HepG2 (cell line): ENCODE data around the gene FXYD1. TPM values are rescaled to one million over a fixed set of nuclear protein-coding genes. Genes with fewer than 3 reads are reported as not detected.

Experiments used
- ATAC-seq: fragments of 200-7000 bp; cut with Tn5 transposase; 3 replicates; pipeline ENCODE4 v1.9.1; 2020; ENCODE audit warnings: mild to moderate bottlenecking, moderate library complexity
- BruUV-seq: library from RNA; stranded (reverse); fragments of 400-500 nt; replicated peaks from 2 replicates; lab custom pipeline; 2021; lab: Mats Ljungman, UMichigan
- CTCF ChIA-PET: fragments of 300-600 bp; formaldehyde crosslinking; extraction: SDS; loops from one replicate; lab custom pipeline; 2021; ENCODE audit warnings: low total read pairs, inconsistent platforms, low intra/inter-chr PET ratio; lab: Yijun Ruan, JAX
- POLR2A ChIA-PET: fragments of 350-600 bp; sonication (Branson Sonifier 250); formaldehyde crosslinking; loops from one replicate; lab custom pipeline; 2020; ENCODE audit warnings: antibody characterized with exemption, inconsistent platforms; lab: Yijun Ruan, JAX
- DNase-seq: peaks from one replicate; pipeline ENCODE4 v3.0.0-alpha.2; 2015; ENCODE audit warnings: low spot score
- FAIRE-seq: peaks from 3 replicates; lab custom pipeline; 2011; peaks lifted over from hg19 to GRCh38; lab: Jason Lieb, UNC
- H2AFZ ChIP-seq: one replicate; pipeline ENCODE4 v1.6.1; 2011; ENCODE audit warnings: low read length, inconsistent platforms
- H3K27ac ChIP-seq: fragments of 300-600 bp; 3 replicates; pipeline ENCODE4 v1.8.0; 2011; ENCODE audit warnings: mixed run types, mild to moderate bottlenecking, mixed read lengths, low read length, inconsistent platforms; ENCODE audit not compliant: insufficient read depth; ENCODE audit errors: extremely low read length
- H3K27me3 ChIP-seq, 2 experiments: fragments of 200-600 bp in 1 of 2; 2 replicates in 1 of 2; 3 replicates in 1 of 2; pipeline versions ENCODE4 v1.6.0 to v1.8.0; 2011; ENCODE audit warnings: low read length in 2 of 2, mild to moderate bottlenecking in 2 of 2, moderate library complexity in 2 of 2, inconsistent platforms in 1 of 2; ENCODE audit not compliant: insufficient read depth in 2 of 2, control insufficient read depth in 1 of 2
- H3K36me3 ChIP-seq, 2 experiments: fragments of 200-600 bp in 1 of 2; replicated peaks in 1 of 2; 2 replicates in 1 of 2; 3 replicates in 1 of 2; pipeline versions ENCODE4 v1.5.1 to v1.8.0; 2011; ENCODE audit warnings: low read length in 2 of 2, inconsistent platforms in 1 of 2; ENCODE audit not compliant: insufficient read depth in 2 of 2, control insufficient read depth in 1 of 2
- H3K4me1 ChIP-seq: 2 replicates; pipeline ENCODE4 v1.5.1; 2012; ENCODE audit warnings: low read length, inconsistent platforms; ENCODE audit not compliant: insufficient read depth
- H3K4me2 ChIP-seq: 2 replicates; pipeline ENCODE4 v1.6.0; 2011; ENCODE audit warnings: low read depth, low read length, inconsistent platforms
- H3K4me3 ChIP-seq, 3 experiments: fragments of 200-600 bp in 1 of 3; sonication (generic), shearing (Covaris generic) in 1 of 3; replicated peaks in 1 of 3; 2 replicates each; pipeline ENCODE4 v1.5.1; 2011 to 2016; ENCODE audit warnings: low read length in 3 of 3, inconsistent platforms in 2 of 3, low read depth in 2 of 3, mild to moderate bottlenecking in 2 of 3, control low read depth in 1 of 3, mixed read lengths in 1 of 3; ENCODE audit not compliant: insufficient read depth in 1 of 3
- H3K79me2 ChIP-seq: one replicate; pipeline ENCODE4 v1.6.1; 2011; ENCODE audit warnings: low read length, inconsistent platforms; ENCODE audit not compliant: insufficient read depth
- H3K9ac ChIP-seq: 2 replicates; pipeline ENCODE4 v1.6.0; 2011; ENCODE audit warnings: mild to moderate bottlenecking, low read depth, low read length, inconsistent platforms; ENCODE audit not compliant: insufficient read depth
- H3K9me3 ChIP-seq: 2 replicates; pipeline ENCODE4 v1.5.1; 2012; ENCODE audit warnings: mild to moderate bottlenecking, low read length
- H4K20me1 ChIP-seq: 2 replicates; pipeline ENCODE4 v1.6.0; 2011; ENCODE audit warnings: inconsistent platforms, mild to moderate bottlenecking, low read length, moderate library complexity; ENCODE audit not compliant: insufficient read depth
- ASH2L ChIP-seq: fragments of 300-600, 200-600 bp; sonication (generic); IDR thresholded peaks from 2 replicates; pipeline ENCODE4 v1.7.0; 2017; ENCODE audit warnings: low read depth, mild to moderate bottlenecking, moderate library complexity, mixed read lengths, low read length; ENCODE audit not compliant: insufficient read length
- HNF1A ChIP-seq, 2 experiments: sonication (generic) in 1 of 2; formaldehyde crosslinking in 1 of 2; IDR thresholded peaks; 2 replicates each; pipeline versions ENCODE4 v1.4.0 to v1.6.1; 2016 to 2020; ENCODE audit warnings: borderline replicate concordance in 1 of 2, low read depth in 1 of 2, mild to moderate bottlenecking in 1 of 2, missing genetic modification reagents in 1 of 2
- JUND ChIP-seq: sonication (generic); formaldehyde crosslinking; IDR thresholded peaks from 2 replicates; pipeline ENCODE4 v1.8.0; 2022; ENCODE audit warnings: mild to moderate bottlenecking, missing genetic modification reagents
- NR3C1 ChIP-seq: sonication (generic); formaldehyde crosslinking; IDR thresholded peaks from 2 replicates; pipeline ENCODE4 v1.4.0; 2020; ENCODE audit warnings: missing genetic modification reagents
- RELA ChIP-seq: sonication (generic); formaldehyde crosslinking; IDR thresholded peaks from 2 replicates; pipeline ENCODE4 v1.4.0; 2020; ENCODE audit warnings: missing genetic modification reagents
- TSC22D2 ChIP-seq: sonication (generic); formaldehyde crosslinking; IDR thresholded peaks from 2 replicates; pipeline ENCODE4 v1.5.1; 2020; ENCODE audit warnings: missing genetic modification reagents, mild to moderate bottlenecking, borderline replicate concordance
- ZBTB38 ChIP-seq: sonication (generic); formaldehyde crosslinking; IDR thresholded peaks from 2 replicates; pipeline ENCODE4 v1.5.1; 2020; ENCODE audit warnings: mild to moderate bottlenecking, missing genetic modification reagents
- ZNF512 ChIP-seq: sonication (generic); formaldehyde crosslinking; IDR thresholded peaks from 2 replicates; pipeline ENCODE4 v1.4.0; 2020; ENCODE audit warnings: mild to moderate bottlenecking, missing genetic modification reagents
- ZNF660 ChIP-seq: sonication (generic); formaldehyde crosslinking; IDR thresholded peaks from 2 replicates; pipeline ENCODE4 v1.5.1; 2020; ENCODE audit warnings: mild to moderate bottlenecking, low read depth, missing genetic modification reagents, borderline replicate concordance
- WGBS: methylation state at CpG from one replicate; pipeline ENCODE4 v1.1.6; 2017; ENCODE audit warnings: low lambda C conversion rate; 5-methylcytosine and 5-hydroxymethylcytosine counted together
- in situ Hi-C: cut with HindIII; loops from 2 replicates; pipeline ENCODE4 v1.10.0; 2017; ENCODE audit warnings: low pct_unique_long_range_greater_than_20kb; ENCODE audit not compliant: extremely low pct_ligation_motif_present
- intact Hi-C: fragments of 100-400 bp; cut with micrococcal nuclease; formaldehyde crosslinking; loops from one replicate; pipeline ENCODE4 v1.10.0; 2022; ENCODE audit not compliant: unreplicated experiment
- polyA plus RNA-seq, 8 experiments: library from polyadenylated mRNA; depleted of rRNA in 3 of 8; stranded (reverse) in 7 of 8; unstranded in 1 of 8; fragments of >200 nt; fragmentation: Illumina TruSeq in 4 of 8; extraction: Trizol in 4 of 8; gene quantifications; 2 replicates each; pipeline versions ENCODE4 v1.2.1 to v1.2.3, GENCODE V29; 2011 to 2016; ENCODE audit warnings: low read depth in 4 of 8, missing spikeins in 1 of 8, mixed read lengths in 1 of 8; ENCODE audit not compliant: insufficient read depth in 1 of 8
- total RNA-seq, 5 experiments: library from RNA; depleted of rRNA; stranded (reverse); fragments of >200 nt; fragmentation: Illumina TruSeq; extraction: Trizol; gene quantifications; 2 replicates each; pipeline ENCODE4 v1.2.3, GENCODE V29; 2016; ENCODE audit warnings: low read depth in 1 of 5
- TF ChIP-seq, protein P1 (sequence below): sonication (generic); formaldehyde crosslinking; IDR thresholded peaks from 2 replicates; pipeline ENCODE4 v1.4.0; 2020; ENCODE audit warnings: low read depth, missing genetic modification reagents
- TF ChIP-seq, protein P2 (sequence below): sonication (generic); formaldehyde crosslinking; IDR thresholded peaks from 2 replicates; pipeline ENCODE4 v1.5.0; 2020; ENCODE audit warnings: missing genetic modification reagents, mild to moderate bottlenecking, borderline replicate concordance
- TF ChIP-seq, protein P3 (sequence below): sonication (generic); formaldehyde crosslinking; IDR thresholded peaks from 2 replicates; pipeline ENCODE4 v1.4.0; 2020; ENCODE audit warnings: missing genetic modification reagents; ENCODE audit errors: not compliant biosample characterization

FXYD1 gene
- total and polyA plus RNA-seq, 2 of the 13 experiments (the other 11 are each of a cell fraction or from before 2014, with no cell fraction given) = 31.2 TPM; not detected in 1

GRCh38 chr19:35094656-35095055, 44.0 kb upstream of the FXYD1 start:
- in situ Hi-C loops = no loop called here
- CTCF ChIA-PET = no interaction called here
- ATAC-seq = no peak
- peaks cover 33% of the 10 kb centered on the region for H3K4me1 ChIP-seq
- H3K36me3 ChIP-seq = no peaks in the 10 kb centered on the region
- H4K20me1 ChIP-seq = no peaks in the 10 kb centered on the region
- intact Hi-C loops = no loop called here
- H2AFZ ChIP-seq = no peak overlapping the region
- no peak for DNase-seq
- BruUV-seq = no TSS peak
- H3K9ac ChIP-seq = no peak overlapping the region
- POLR2A ChIA-PET = no interaction called here
- no peak for FAIRE-seq
- H3K27me3 ChIP-seq = no peaks in the 10 kb centered on the region; a peak in 1 of 5 replicates
- WGBS = 40% methylated on average over 4 of the region's 4 CpGs
- H3K4me3 ChIP-seq = no peak overlapping the region
- no peaks in the 10 kb centered on the region for H3K9me3 ChIP-seq
- no peak overlapping the region for H3K4me2 ChIP-seq
- H3K79me2 ChIP-seq = no peaks in the 10 kb centered on the region
- no peak overlapping the region for H3K27ac ChIP-seq
- TF ChIP-seq RELA (CRISPR knock-in tag) (no peak), NR3C1 (CRISPR knock-in tag) (no peak), ZNF660 (CRISPR knock-in tag) (no peak), ZBTB38 (CRISPR knock-in tag) (no peak), ASH2L (no peak), TSC22D2 (CRISPR knock-in tag) (no peak), JUND (CRISPR knock-in tag) (no peak), HNF1A (IDR thresholded peaks at IDR 0.05; ENCODE audit: low read depth) (no peak), HNF1A (CRISPR knock-in tag; IDR thresholded peaks at IDR 0.05; ENCODE audit: borderline replicate concordance) (no peak), ZNF512 (no peak)
- TF ChIP-seq, protein P1, sequence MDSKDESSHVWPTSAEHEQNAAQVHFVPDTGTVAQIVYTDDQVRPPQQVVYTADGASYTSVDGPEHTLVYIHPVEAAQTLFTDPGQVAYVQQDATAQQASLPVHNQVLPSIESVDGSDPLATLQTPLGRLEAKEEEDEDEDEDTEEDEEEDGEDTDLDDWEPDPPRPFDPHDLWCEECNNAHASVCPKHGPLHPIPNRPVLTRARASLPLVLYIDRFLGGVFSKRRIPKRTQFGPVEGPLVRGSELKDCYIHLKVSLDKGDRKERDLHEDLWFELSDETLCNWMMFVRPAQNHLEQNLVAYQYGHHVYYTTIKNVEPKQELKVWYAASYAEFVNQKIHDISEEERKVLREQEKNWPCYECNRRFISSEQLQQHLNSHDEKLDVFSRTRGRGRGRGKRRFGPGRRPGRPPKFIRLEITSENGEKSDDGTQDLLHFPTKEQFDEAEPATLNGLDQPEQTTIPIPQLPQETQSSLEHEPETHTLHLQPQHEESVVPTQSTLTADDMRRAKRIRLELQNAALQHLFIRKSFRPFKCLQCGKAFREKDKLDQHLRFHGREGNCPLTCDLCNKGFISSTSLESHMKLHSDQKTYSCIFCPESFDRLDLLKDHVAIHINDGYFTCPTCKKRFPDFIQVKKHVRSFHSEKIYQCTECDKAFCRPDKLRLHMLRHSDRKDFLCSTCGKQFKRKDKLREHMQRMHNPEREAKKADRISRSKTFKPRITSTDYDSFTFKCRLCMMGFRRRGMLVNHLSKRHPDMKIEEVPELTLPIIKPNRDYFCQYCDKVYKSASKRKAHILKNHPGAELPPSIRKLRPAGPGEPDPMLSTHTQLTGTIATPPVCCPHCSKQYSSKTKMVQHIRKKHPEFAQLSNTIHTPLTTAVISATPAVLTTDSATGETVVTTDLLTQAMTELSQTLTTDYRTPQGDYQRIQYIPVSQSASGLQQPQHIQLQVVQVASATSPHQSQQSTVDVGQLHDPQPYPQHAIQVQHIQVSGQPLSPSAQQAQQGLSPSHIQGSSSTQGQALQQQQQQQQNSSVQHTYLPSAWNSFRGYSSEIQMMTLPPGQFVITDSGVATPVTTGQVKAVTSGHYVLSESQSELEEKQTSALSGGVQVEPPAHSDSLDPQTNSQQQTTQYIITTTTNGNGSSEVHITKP (CRISPR knock-in tag) = no peak
- TF ChIP-seq, protein P2, sequence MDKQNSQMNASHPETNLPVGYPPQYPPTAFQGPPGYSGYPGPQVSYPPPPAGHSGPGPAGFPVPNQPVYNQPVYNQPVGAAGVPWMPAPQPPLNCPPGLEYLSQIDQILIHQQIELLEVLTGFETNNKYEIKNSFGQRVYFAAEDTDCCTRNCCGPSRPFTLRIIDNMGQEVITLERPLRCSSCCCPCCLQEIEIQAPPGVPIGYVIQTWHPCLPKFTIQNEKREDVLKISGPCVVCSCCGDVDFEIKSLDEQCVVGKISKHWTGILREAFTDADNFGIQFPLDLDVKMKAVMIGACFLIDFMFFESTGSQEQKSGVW = no peak
- TF ChIP-seq, protein P3, sequence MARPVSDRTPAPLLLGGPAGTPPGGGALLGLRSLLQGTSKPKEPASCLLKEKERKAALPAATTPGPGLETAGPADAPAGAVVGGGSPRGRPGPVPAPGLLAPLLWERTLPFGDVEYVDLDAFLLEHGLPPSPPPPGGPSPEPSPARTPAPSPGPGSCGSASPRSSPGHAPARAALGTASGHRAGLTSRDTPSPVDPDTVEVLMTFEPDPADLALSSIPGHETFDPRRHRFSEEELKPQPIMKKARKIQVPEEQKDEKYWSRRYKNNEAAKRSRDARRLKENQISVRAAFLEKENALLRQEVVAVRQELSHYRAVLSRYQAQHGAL (CRISPR knock-in tag) = no peak
